GM19328 (cell line): Measurements from ENCODE around the gene SELENOS.

ENCODE experiments used
- ATAC-seq: cut with Tn5 transposase; IDR thresholded peaks from one replicate; pipeline ENCODE4 v1.9.1; 2021; ENCODE audit warnings: mild to moderate bottlenecking, moderate library complexity; ENCODE audit not compliant: unreplicated experiment

The SELENOS gene

GRCh38 chr15:101277943-101278564 lies 769 bp upstream of the SELENOS start:
- ATAC-seq = no peak

- ATAC-seq = no peak
Measured at GRCh38 chr15:101276501-101277037, 716 bp downstream of the SELENOS start.

GRCh38 chr15:101275018-101275417 lies 2.3 kb downstream of the SELENOS start:
- no peak for ATAC-seq

- no peak for ATAC-seq
Measured at GRCh38 chr15:101273534-101273933, 3.8 kb downstream of the SELENOS start.

GRCh38 chr15:101272584-101272983 lies 4.7 kb downstream of the SELENOS start:
- no peak for ATAC-seq

- ATAC-seq = no peak
Measured at GRCh38 chr15:101269479-101270223, 7.6 kb downstream of the SELENOS start.

GRCh38 chr15:101267320-101268104 lies 9.8 kb downstream of the SELENOS start:
- ATAC-seq = no peak

GRCh38 chr15:101266787-101267186 lies 10.5 kb downstream of the SELENOS start:
- no peak for ATAC-seq

GRCh38 chr15:101266034-101266433 lies 11.3 kb downstream of the SELENOS start:
- no peak for ATAC-seq

- no peak for ATAC-seq
Measured at GRCh38 chr15:101264911-101265641, 12.2 kb downstream of the SELENOS start.

GRCh38 chr15:101264011-101264410 lies 13.3 kb downstream of the SELENOS start:
- ATAC-seq = no peak

GRCh38 chr15:101262551-101262950 lies 14.7 kb downstream of the SELENOS start:
- no peak for ATAC-seq

- no peak for ATAC-seq
Measured at GRCh38 chr15:101258238-101259144, 18.8 kb downstream of the SELENOS start.

GRCh38 chr15:101256757-101257156 lies 20.5 kb downstream of the SELENOS start:
- no peak for ATAC-seq

- no peak for ATAC-seq
Measured at GRCh38 chr15:101255615-101256241, 21.6 kb downstream of the SELENOS start.

GRCh38 chr15:101255051-101255395 lies 22.3 kb downstream of the SELENOS start:
- no peak for ATAC-seq

GRCh38 chr15:101254157-101255050 lies 22.9 kb downstream of the SELENOS start:
- ATAC-seq = no peak

GRCh38 chr15:101252836-101253235 lies 24.4 kb downstream of the SELENOS start:
- no peak for ATAC-seq
